HG03571 (cell line): Measurements from ENCODE around the gene SMAP1.
A peak's percentile ranks its signal among the peaks of the same experiment; 100 is the strongest.
"Not testable (repeated sequence)": the region's sequence is repeated elsewhere in the genome, so short reads cannot be mapped to it uniquely, and the experiment has no call there.

ENCODE experiments used
- ATAC-seq: cut with Tn5 transposase; IDR thresholded peaks from one replicate; pipeline ENCODE4 v1.9.1; 2021; ENCODE audit not compliant: unreplicated experiment

SMAP1 gene

GRCh38 chr6:70738028-70738427, 70.3 kb downstream of the SMAP1 start:
- ATAC-seq, result no peak

DNA sequence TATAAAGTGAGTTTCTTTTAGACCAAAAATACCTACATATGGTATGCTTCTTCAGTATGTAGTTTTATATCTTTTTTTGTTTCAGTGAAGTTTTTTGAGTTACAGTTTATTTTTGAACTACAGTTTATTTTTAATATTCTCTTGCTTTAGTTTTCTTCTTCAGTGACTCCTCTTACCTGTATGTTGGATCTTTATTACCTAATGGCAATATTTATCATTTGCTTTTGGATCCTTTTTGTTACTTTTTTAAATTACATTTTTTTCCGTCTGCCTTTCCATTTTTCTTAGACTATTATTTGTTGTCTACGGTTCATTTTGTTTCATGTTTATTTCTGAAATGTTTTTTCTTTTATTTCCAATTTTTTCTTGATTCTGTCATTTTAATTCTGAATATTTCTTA, 71.9 kb downstream of the SMAP1 start:
- ATAC-seq, result no peak

GRCh38 chr6:70740746-70741145, 73.1 kb downstream of the SMAP1 start:
- not testable (repeated sequence) for ATAC-seq

- not testable (repeated sequence) for ATAC-seq
Measured at GRCh38 chr6:70742462-70742861, 74.8 kb downstream of the SMAP1 start.

- ATAC-seq, result no peak
Measured at GRCh38 chr6:70753870-70754380, 86.2 kb downstream of the SMAP1 start.

DNA sequence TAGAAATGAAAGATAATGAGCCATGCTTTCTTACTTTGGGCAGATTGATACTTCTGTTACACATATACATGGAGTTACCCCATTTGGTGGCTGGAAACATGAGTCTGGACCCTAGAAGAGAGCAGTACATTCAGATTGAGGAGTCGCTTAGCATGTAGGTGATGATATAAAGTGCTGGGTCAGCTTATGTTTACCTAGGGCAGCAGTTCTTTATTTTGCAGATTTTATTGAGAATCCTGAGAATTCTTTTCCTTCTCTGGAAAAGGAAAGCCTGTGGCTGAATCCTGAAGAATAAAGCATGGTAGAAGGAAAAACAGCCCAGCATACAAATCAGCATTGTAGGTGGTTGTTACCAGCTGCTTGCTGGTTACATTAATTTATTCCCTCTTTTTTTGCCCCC, 91.2 kb downstream of the SMAP1 start:
- no peak for ATAC-seq

DNA sequence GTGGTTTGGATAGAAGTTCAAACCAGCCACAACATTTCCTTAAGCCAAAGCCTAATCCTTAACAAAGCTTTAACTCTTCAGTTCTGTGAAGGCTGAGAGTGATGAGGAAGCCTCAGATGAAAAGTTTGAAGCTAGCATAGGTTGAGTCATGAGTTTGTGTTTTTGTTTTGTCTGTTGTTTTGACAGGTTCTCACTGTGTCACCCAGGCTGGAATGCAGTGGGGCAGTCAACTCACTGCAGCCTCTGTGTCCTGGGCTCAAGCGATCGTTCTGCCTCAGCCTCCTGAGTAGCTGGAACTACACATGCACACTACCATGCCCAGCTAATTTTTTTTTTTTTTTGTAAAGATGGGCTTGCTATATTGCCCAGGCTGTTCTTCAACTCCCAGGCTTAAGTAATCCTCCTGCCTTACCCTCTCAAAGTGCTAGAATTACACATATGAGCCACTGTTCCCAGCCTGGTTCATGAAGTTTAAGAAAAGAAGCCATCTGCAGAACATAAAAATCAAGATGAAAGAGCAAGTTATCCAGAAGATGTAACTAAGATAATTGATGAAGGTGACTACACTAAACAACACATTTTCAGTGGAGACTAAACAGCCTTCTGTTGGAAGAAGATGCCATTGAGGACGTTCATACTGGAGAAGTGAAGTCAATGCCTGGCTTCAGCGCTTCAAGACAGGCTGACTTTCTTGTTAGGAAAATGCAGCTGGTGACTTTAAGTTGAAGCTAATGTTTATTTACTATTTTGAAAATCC, 96.2 kb downstream of the SMAP1 start:
- ATAC-seq, result no peak

DNA sequence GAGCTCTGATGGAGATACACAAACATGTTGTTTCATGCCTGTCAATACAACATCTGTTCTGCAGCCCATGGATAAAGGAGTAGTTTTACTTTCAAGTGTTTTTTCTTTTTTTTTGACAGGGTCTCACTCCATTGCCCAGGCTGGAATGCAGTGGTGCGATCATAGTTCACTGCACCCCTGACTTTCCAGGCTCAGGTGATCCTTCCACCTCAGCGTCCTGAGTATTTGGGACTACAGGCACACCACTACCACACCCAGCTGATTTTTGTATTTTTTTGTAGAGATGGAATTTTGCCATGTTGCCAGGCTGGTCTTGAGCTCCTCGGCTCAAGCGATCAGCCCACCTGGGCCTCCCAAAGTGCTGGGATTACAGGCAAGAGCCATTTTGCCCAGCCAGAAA, 97.0 kb downstream of the SMAP1 start:
- no peak for ATAC-seq

DNA sequence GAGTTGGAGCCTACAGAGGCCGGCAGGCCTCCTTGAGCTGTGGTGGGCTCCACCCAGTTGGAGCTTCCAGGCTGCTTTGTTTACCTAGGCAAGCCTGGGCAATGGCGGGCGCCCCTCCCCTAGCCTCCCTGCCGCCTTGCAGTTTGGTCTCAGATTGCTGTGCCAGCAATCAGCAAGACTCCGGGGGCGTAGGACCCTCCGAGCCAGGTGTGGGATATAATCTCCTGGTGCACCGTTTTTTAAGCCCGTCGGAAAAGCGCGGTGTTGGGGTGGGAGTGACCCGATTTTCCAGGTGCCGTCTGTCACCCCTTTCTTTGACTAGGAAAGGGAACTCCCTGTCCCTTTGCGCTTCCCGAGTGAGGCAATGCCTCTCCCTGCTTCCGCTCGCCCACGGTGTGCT, 103.7 kb downstream of the SMAP1 start:
- ATAC-seq, result not testable (repeated sequence)

GRCh38 chr6:70779934-70780333, 112.3 kb downstream of the SMAP1 start:
- no peak for ATAC-seq

DNA sequence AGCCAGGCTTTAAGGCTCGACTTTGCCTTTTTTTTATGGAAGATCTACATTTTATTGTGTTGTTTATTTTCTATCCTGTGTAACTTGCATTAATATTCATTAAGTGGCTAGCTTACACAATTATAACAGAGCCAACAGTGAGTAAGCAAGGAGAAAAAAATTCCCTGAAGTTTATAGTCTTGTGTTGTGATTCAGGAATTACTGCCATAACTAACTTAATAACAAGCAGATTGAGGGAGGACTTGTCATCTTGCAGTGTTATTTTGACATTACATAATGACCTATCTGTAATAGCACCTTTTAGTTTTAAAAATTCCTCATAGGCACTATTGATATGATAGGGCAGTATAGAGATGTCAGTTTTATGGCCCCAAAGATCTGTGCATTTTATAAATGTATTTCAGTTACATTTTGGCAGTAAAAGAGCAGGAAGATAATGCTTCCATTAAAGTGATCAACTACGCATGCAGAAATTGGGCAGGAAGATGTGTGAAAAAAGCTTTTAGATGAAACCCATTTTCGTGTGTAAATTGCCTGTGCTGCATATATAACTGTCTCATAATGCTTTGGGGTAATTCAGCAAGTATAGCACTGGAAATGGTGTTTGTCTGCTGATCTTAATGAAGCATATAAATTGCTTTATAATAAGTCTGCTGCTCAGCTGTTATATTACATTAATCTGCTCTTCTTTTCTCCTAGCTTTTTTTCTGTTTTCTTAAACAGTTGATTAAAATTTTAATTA, 123.0 kb downstream of the SMAP1 start:
- no peak for ATAC-seq

DNA sequence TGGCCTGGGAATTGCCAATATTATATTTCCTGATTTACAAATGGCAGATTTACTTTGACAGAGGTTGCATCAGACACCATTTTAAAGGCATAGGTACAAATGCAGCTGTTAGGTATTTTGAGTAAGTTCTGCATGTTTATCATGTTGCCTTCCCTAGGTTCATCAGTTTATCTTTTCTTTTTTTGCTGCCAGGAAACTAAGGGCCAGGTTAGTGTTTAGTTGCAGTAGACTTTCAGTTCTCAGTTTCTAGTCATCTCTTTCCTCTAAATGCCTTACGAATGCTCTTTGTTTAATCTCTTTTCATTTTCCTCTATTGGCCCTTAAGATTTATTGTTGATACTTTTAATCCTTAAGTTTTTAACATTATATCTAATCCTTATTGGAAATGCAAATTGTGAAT, 129.9 kb downstream of the SMAP1 start:
- peak; percentile 86 for ATAC-seq

DNA sequence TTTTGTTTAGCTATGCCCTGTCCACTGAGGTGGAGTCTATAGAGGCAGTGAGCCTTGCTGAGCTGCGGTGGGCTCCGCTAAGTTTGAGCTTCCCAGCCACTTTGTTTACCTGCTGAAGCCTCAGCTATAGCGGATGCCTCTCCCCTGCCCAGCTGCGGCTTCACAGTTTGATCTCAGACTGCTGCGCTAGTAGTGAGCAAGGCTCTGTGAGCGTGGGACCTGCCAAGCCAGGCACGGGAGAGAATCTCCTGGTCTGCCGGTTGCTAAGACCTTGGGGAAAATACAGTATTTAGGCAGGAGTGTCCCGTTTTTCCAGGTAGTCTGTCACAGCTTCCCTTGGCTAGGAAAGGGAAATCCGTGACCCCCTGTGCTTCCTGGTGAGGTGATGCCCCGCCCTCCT, 138.4 kb downstream of the SMAP1 start:
- ATAC-seq, result no peak

GRCh38 chr6:70811788-70812187, 144.1 kb downstream of the SMAP1 start:
- no peak for ATAC-seq

- ATAC-seq, result no peak
Measured at GRCh38 chr6:70813885-70814284, 146.2 kb downstream of the SMAP1 start.

GRCh38 chr6:70819646-70820045, 152.0 kb downstream of the SMAP1 start:
- ATAC-seq, result no peak

GRCh38 chr6:70820778-70821177, 153.1 kb downstream of the SMAP1 start:
- ATAC-seq, result no peak

GRCh38 chr6:70821751-70822150, 154.1 kb downstream of the SMAP1 start:
- ATAC-seq, result no peak

DNA sequence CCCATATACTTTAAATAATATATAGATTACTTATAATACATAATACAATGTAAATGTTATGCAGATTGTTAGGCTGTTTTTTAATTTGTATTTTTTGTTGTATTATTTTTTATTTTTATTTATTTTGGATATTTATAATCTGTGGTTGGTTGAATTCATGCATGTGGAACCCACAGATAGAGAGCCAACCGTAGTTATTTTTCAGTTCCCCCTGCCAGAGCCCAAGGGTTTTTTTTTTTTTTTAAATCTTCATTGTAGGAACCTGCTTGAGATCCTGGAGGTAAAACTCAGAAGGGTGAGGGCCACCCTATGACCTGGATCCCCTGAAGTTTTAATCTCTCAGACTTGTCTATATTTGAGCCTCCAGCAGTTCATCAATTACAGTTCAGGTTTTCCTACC, 156.0 kb downstream of the SMAP1 start:
- ATAC-seq, result no peak

GRCh38 chr6:70831427-70831826, 163.7 kb downstream of the SMAP1 start:
- no peak for ATAC-seq

- ATAC-seq, result no peak
Measured at GRCh38 chr6:70834520-70834919, 166.8 kb downstream of the SMAP1 start.

DNA sequence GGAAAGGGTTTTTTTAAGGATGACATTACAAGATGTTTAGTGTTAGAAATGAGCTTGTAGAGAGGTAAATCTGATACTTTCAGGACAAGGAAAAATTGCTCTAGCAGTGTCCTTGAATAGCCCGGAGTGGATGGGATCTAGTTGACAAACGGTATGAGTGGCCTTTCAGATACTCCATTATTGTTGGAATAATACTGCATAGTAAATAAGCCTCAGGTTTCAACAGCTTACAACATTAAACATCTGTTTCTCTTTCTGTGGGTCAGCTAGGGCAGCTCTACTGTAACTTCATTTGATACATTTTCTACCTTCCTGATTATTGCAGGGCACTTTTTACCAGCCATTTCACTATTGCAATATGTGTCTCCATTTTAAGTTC, 171.2 kb downstream of the SMAP1 start:
- no peak for ATAC-seq
